OCI-LY7 (cell line): ENCODE results near the gene SAPCD2. TPM values are rescaled to one million over a fixed set of nuclear protein-coding genes. Genes with fewer than 3 reads are reported as not detected.
"Not testable (repeated sequence)": the region's sequence is repeated elsewhere in the genome, so short reads cannot be mapped to it uniquely, and the experiment has no call there.

Experiments used
- Bru-seq: library from RNA; stranded (reverse); fragments of 400-500 nt; gene quantifications from one replicate; lab custom pipeline; 2021; lab: Mats Ljungman, UMichigan
- BruChase-seq, 2 experiments: library from RNA; stranded (reverse); fragments of 400-500 nt; gene quantifications; one replicate each; lab custom pipeline; 2021; lab: Mats Ljungman, UMichigan
- BruUV-seq: library from RNA; stranded (reverse); fragments of 400-500 nt; replicated peaks from 2 replicates; lab custom pipeline; 2021; lab: Mats Ljungman, UMichigan
- CTCF ChIA-PET: fragments of 300-600 bp; sonication (Branson Sonifier 250); formaldehyde crosslinking; loops from one replicate; lab custom pipeline; 2022; ENCODE audit warnings: antibody characterized with exemption; ENCODE audit not compliant: unreplicated experiment; lab: Charles Lee
- POLR2A ChIA-PET: fragments of 300-600 bp; sonication (Branson Sonifier 250); formaldehyde crosslinking; loops from one replicate; lab custom pipeline; 2022; ENCODE audit warnings: antibody characterized with exemption; lab: Charles Lee
- DNase-seq: peaks from one replicate; pipeline ENCODE4 v3.0.0-alpha.2; 2015; ENCODE audit warnings: low spot score
- H2AFZ ChIP-seq: fragments of 200-600 bp; sonication (generic), shearing (Covaris generic); 2 replicates; pipeline ENCODE4 v1.6.1; 2014; ENCODE audit warnings: mild to moderate bottlenecking, antibody characterized with exemption, low read length, moderate library complexity
- H3K27ac ChIP-seq: fragments of 200-600 bp; sonication (generic); 2 replicates; pipeline ENCODE4 v1.5.1; 2014; ENCODE audit warnings: mixed run types, low read depth, mild to moderate bottlenecking, moderate library complexity, low read length, inconsistent platforms; ENCODE audit not compliant: poor library complexity, severe bottlenecking
- H3K36me3 ChIP-seq: fragments of 200-600 bp; sonication (generic); 2 replicates; pipeline ENCODE4 v1.6.1; 2014; ENCODE audit warnings: mild to moderate bottlenecking, antibody characterized with exemption, low read length, moderate library complexity, mixed read lengths; ENCODE audit not compliant: insufficient read depth
- H3K4me1 ChIP-seq: fragments of 200-600 bp; sonication (generic); 2 replicates; pipeline ENCODE4 v1.5.1; 2014; ENCODE audit warnings: mild to moderate bottlenecking, low read length; ENCODE audit not compliant: insufficient read depth, poor library complexity, severe bottlenecking
- H3K4me2 ChIP-seq: fragments of 200-600 bp; sonication (generic); 2 replicates; pipeline ENCODE4 v1.6.1; 2014; ENCODE audit warnings: mild to moderate bottlenecking, low read length
- H3K4me3 ChIP-seq: fragments of 200-600 bp; sonication (generic); 2 replicates; pipeline ENCODE4 v1.5.1; 2014; ENCODE audit warnings: mild to moderate bottlenecking, low read depth, low read length; ENCODE audit not compliant: poor library complexity, severe bottlenecking
- H3K79me2 ChIP-seq: fragments of 200-600 bp; sonication (generic); 2 replicates; pipeline ENCODE4 v1.6.1; 2016; ENCODE audit warnings: low read depth, mild to moderate bottlenecking, low read length, moderate library complexity, mixed read lengths; ENCODE audit not compliant: insufficient read depth
- H3K9me2 ChIP-seq: fragments of 200-600 bp; sonication (generic); 2 replicates; pipeline ENCODE4 v1.6.1; 2016; ENCODE audit warnings: mild to moderate bottlenecking, low read length, mixed read lengths; ENCODE audit not compliant: insufficient read depth
- H3K9me3 ChIP-seq: fragments of 200-600 bp; sonication (generic); 2 replicates; pipeline ENCODE4 v1.6.1; 2014; ENCODE audit warnings: mild to moderate bottlenecking, mixed run types, low read length, mixed read lengths
- H4K20me1 ChIP-seq: fragments of 200-600 bp; sonication (generic); 2 replicates; pipeline ENCODE4 v1.6.1; 2014; ENCODE audit warnings: mild to moderate bottlenecking, antibody characterized with exemption, low read length, moderate library complexity, mixed read lengths; ENCODE audit not compliant: insufficient read depth
- CTCF ChIP-seq: fragments of 200-600 bp; sonication (generic); conservative IDR thresholded peaks from 2 replicates; pipeline ENCODE4 v1.5.1; 2014; ENCODE audit warnings: mild to moderate bottlenecking, antibody characterized with exemption, low read length, moderate library complexity, mixed read lengths
- EZH2phosphoT487 ChIP-seq: fragments of 200-600 bp; sonication (generic); IDR thresholded peaks from 2 replicates; pipeline ENCODE4 v1.6.1; 2018; ENCODE audit warnings: low read depth, borderline replicate concordance, mild to moderate bottlenecking, mixed run types, antibody characterized with exemption, low read length, moderate library complexity, mixed read lengths
- intact Hi-C: fragments of 100-400 bp; cut with micrococcal nuclease; formaldehyde crosslinking; loops from one replicate; pipeline ENCODE4 v1.10.0; 2022; ENCODE audit not compliant: unreplicated experiment
- long read RNA-seq: library from polyadenylated mRNA; stranded (forward); transcript quantifications from one replicate; pipeline ENCODE4 v2.0.0, GENCODE V29; 2022
- total RNA-seq, 2 experiments: library from RNA; depleted of rRNA in 1 of 2; stranded (reverse); fragments of >200 nt in 1 of 2; shearing (Covaris generic) in 1 of 2; gene quantifications; 2 replicates each; pipeline ENCODE4 v1.2.3, GENCODE V29; 2014 to 2022

Gene SAPCD2
- 65.9 and 74.0 TPM in 2 replicates for total RNA-seq (2014; rRNA removed; shearing (Covaris generic))
- total RNA-seq (2022), result 51.4 and 57.2 TPM in 2 replicates
- Bru-seq, nascent RNA, result percentile 54 among the genes with signal in this experiment
- BruChase-seq, experiment 1, labeled RNA remaining after a 6-hour chase, result percentile 75 among the genes with signal in this experiment
- percentile 71 among the genes with signal in this experiment for BruChase-seq, experiment 2, labeled RNA remaining after a 2-hour chase
- long read RNA-seq, transcript SAPCD2-201 (6 exons, 3,848 nt), result major isoform, 56 of 130 reads
- long read RNA-seq, partial matches to known transcripts, result 54 of 130 reads
- long read RNA-seq, other reads (novel, unspliced or antisense), result 20 of 130 reads

- H3K79me2 ChIP-seq, result peaks cover 14% of the 10 kb centered on the region; the same call in 1 of the 2 replicates
- 0 out of 2 replicates have a peak, but pooled peaks cover 2% of the 10 kb centered on the region for H3K36me3 ChIP-seq
- intact Hi-C loops, result loop anchor here (1.0 kb wide), 1 partner anchor 16 kb away; the partner anchor contains the start of gene MAN1B1
- CTCF ChIA-PET, result interaction anchor here (0.7 kb wide), 1 partner anchor 59 kb away, joined by 3 read pairs; no protein-coding TSS in a partner anchor
- DNase-seq, result peak; percentile 95
- POLR2A ChIA-PET, result interaction anchor here (0.5 to 3.1 kb wide), 12 partner anchors 14 to 251 kb away, joined by 3 to 13 read pairs (median 4); partner anchors contain the start of genes ABCA2, MAN1B1 and TUBB4B
- no peaks in the 10 kb centered on the region for H4K20me1 ChIP-seq
- H3K27ac ChIP-seq, result peak within 1 kb of the TSS; percentile 57
- no peaks in the 10 kb centered on the region for H3K9me2 ChIP-seq
- TSS peak; percentile 79 for BruUV-seq
- no peaks in the 10 kb centered on the region for H3K9me3 ChIP-seq
- peak within 1 kb of the TSS; percentile 63; the same call in 1 of the 2 replicates for H2AFZ ChIP-seq
- peak within 1 kb of the TSS; percentile 75 for H3K4me3 ChIP-seq
- peak within 1 kb of the TSS; percentile 86 for H3K4me2 ChIP-seq
- TF ChIP-seq EZH2phosphoT487, result no peak
- H3K4me1 ChIP-seq, result peaks cover 29% of the 10 kb centered on the region
These were observed at the start of gene SAPCD2 for GRCh38 chr9:137070201-137070905. Gene SAPCD2 (minus strand): TSS chr9:137070557. CDS start chr9:137070460, 97 bp downstream.

- H3K9me3 ChIP-seq, H3K79me2 ChIP-seq, H3K27ac ChIP-seq, BruUV-seq, H2AFZ ChIP-seq, DNase-seq, H3K36me3 ChIP-seq, H3K9me2 ChIP-seq, CTCF ChIA-PET, H3K4me3 ChIP-seq, H4K20me1 ChIP-seq, H3K4me2 ChIP-seq: not testable (repeated sequence)
- peaks cover 60% of the 10 kb centered on the region for H3K4me1 ChIP-seq
- intact Hi-C loops, result loop anchor here (1.0 to 5.0 kb wide), 6 partner anchors 34 to 109 kb away; partner anchors contain the start of genes ANAPC2, RNF224 and SSNA1
- POLR2A ChIA-PET, result interaction anchor here (0.6 to 1.5 kb wide), 4 partner anchors 10 to 109 kb away, joined by 3 to 7 read pairs (median 4); partner anchors contain the start of gene RNF224
These were observed 47.8 kb upstream of the SAPCD2 start for GRCh38 chr9:137118092-137118603.

- peaks cover 8% of the 10 kb centered on the region; the same call in 1 of the 2 replicates for H3K36me3 ChIP-seq
- CTCF ChIA-PET, result no interaction called here
- no peaks in the 10 kb centered on the region for H4K20me1 ChIP-seq
- no peaks in the 10 kb centered on the region for H3K79me2 ChIP-seq
- H3K9me3 ChIP-seq, result no peaks in the 10 kb centered on the region
- no peak overlapping the region for H2AFZ ChIP-seq
- DNase-seq, result no peak
- POLR2A ChIA-PET, result no interaction called here
- peaks cover 52% of the 10 kb centered on the region for H3K4me1 ChIP-seq
- TF ChIP-seq CTCF (no peak), EZH2phosphoT487 (no peak)
- H3K4me2 ChIP-seq, result no peak overlapping the region
- BruUV-seq, result no TSS peak
- H3K27ac ChIP-seq, result no peak overlapping the region
- intact Hi-C loops, result loop anchor here (5.0 kb wide), 2 partner anchors 35 to 70 kb away; partner anchors contain the start of genes ANAPC2 and SSNA1
- H3K4me3 ChIP-seq, result no peak overlapping the region
- no peaks in the 10 kb centered on the region for H3K9me2 ChIP-seq
These were observed 46.9 kb upstream of the SAPCD2 start for GRCh38 chr9:137117269-137117731.
